H7 (cell line): ENCODE results near the gene RPTOR. TPM values are rescaled to one million over a fixed set of nuclear protein-coding genes. Genes with fewer than 3 reads are reported as not detected.
"Not testable (repeated sequence)": the region's sequence is repeated elsewhere in the genome, so short reads cannot be mapped to it uniquely, and the experiment has no call there.

Experiments
- DNase-seq: peaks from one replicate; pipeline ENCODE4 v3.0.0; 2012
- H3K27me3 ChIP-seq: 2 replicates; pipeline ENCODE4 v1.6.0; 2011; ENCODE audit warnings: mild to moderate bottlenecking, low read length; ENCODE audit not compliant: control insufficient read depth, insufficient read depth
- H3K36me3 ChIP-seq: replicated peaks from 2 replicates; pipeline ENCODE4 v1.5.1; 2011; ENCODE audit warnings: low read length; ENCODE audit not compliant: control insufficient read depth, insufficient read depth
- H3K4me3 ChIP-seq: 2 replicates; pipeline ENCODE4 v1.5.1; 2011; ENCODE audit warnings: low read depth, mild to moderate bottlenecking, control low read depth, low read length, moderate library complexity; ENCODE audit not compliant: insufficient read depth
- total RNA-seq: library from RNA; depleted of rRNA; stranded (reverse); fragments of >200 nt; shearing (Covaris generic); gene quantifications from 2 replicates; pipeline ENCODE4 v1.2.3, GENCODE V29; 2014

RPTOR gene
- total RNA-seq, 1 experiment from 2014 or later = 20.9 TPM

DNA sequence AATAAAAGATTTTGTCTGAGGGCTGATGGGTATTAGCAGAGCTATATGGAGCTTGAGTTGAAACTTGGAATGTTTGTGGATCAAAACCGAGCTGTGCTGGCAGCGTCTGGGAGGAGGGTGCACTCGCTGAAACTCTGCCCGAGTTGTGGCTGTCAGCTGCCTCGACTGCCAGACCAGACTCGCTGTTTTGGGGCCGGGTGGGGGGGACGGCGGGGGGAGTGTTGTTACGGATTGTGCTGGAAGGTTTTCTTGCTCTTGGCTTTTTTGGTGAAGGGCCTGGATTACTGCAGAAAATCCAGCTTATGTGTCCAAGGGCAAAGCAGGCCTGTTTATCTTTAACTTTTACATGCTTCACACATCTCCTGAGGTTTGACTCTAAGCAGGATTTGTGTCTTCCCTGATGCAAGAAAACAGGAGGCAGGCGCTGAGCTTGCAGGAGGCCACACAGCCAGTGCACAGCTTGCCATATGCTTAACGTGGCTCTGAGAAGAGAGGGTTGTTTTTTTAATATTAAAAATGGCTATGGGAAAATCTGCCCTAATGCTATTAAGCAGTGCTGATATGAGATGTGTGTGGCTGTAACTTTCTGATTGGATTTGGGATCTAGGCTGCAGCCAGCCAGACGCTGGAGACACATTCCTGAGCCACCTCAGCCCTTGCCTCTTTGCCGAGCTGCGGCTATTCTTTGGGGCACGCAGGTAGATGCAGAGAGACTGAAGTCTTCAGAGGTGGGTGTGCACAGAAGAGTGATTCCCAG is 20.5 kb upstream of the RPTOR start:
- H3K27me3 ChIP-seq = no peaks in the 10 kb centered on the region; the same call in 1 of the 2 replicates
- no peaks in the 10 kb centered on the region for H3K36me3 ChIP-seq
- H3K4me3 ChIP-seq = no peak overlapping the region
- DNase-seq = no peak

DNA sequence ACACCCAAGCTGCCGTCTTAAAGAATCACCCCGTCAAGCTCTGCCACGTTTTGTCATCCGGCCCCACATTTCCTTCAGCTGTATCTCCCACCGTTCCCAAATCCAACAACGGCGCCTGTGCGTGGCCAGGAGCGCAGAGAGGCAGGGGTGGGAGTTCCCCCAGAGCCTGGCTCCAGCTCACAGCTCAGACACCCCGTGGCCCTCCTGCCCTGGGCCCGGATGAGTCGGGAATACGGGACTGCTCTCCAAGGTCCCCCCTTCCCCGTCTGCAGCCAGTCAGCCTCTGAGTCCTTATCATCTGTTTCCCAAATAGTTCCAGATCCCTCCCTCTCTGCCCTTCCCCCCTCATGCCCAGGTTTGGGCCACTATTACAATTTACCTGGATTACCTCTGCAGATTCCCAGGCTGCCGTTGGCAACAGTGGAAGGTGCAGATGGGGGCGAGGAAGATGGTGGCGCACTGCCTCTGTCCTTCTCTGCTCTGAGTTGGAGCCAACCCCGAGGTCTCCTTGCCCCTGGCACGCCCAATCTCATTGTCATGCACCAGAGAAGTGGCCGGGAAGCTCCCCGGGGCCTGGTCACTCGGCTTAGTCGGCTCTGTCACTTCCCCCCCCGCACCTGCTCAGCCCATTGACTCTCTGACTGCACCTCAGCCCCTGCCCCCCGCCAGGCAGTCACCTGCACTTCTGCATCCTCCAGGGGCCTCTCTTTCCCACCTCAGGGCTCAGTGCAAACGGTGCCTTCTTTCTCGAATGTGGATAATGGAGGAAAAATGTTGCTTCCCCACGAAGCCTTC is 18.3 kb upstream of the RPTOR start:
- Histone ChIP-seq H3K27me3 (no peaks in the 10 kb centered on the region; the same call in 1 of the 2 replicates), H3K36me3 (no peaks in the 10 kb centered on the region), H3K4me3 (no peak overlapping the region)
- DNase-seq = peak; percentile 86

DNA sequence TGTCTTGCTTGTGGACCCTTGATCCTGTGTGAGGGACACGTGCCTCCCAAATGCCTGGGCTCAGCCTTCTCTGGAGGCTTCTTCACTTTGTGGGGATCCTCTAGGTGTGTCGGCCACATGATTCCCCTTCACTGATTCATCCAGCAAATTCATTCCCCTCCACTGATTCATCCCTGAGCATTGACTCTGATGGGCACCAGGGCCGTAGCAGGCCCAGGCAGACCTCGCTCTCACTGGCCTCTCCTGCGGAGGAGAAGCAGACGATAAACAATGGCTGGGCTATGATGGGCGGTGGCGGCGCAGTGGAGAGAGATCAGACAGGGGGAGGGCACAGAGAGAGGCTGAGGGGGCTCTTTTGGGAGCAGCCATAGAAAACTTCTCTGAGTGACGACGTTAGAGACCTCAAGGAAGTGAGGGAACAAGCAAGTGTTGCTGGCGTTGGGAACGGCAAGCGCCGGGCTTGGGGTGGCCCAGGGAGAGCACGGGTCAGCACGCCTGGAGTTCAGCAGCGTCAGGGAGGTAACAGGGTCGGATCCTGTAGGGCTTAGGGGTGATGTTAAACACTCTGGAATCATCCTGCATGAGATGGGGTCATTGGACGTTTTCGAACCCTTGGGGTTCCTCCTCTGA is 17.5 kb upstream of the RPTOR start:
- no peaks in the 10 kb centered on the region; the same call in 1 of the 2 replicates for H3K27me3 ChIP-seq
- DNase-seq = peak; percentile 53
- H3K36me3 ChIP-seq = no peaks in the 10 kb centered on the region
- H3K4me3 ChIP-seq = no peak overlapping the region

DNA sequence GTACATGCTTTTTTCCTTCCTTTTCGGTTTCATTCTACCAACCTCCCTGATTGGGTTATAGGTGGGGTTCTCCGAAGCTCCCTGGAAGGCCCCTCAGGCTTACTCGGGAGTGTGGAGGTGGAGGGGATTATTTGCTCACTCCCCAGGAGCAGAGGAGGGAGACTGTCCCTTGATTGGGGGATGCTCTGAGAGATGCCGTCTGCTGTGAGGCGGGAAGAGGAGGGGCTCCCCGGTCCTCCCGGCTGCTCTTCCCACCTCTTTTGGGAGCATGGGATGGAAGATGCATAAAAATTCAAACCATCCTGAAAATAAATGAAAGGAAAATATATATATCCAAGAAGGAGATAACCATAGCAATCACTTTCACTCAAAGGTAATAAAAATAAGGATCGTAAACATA is 16.1 kb upstream of the RPTOR start:
- DNase-seq = peak; percentile 65
- Histone ChIP-seq H3K27me3 (no peaks in the 10 kb centered on the region), H3K36me3 (no peaks in the 10 kb centered on the region), H3K4me3 (no peak overlapping the region)

DNA sequence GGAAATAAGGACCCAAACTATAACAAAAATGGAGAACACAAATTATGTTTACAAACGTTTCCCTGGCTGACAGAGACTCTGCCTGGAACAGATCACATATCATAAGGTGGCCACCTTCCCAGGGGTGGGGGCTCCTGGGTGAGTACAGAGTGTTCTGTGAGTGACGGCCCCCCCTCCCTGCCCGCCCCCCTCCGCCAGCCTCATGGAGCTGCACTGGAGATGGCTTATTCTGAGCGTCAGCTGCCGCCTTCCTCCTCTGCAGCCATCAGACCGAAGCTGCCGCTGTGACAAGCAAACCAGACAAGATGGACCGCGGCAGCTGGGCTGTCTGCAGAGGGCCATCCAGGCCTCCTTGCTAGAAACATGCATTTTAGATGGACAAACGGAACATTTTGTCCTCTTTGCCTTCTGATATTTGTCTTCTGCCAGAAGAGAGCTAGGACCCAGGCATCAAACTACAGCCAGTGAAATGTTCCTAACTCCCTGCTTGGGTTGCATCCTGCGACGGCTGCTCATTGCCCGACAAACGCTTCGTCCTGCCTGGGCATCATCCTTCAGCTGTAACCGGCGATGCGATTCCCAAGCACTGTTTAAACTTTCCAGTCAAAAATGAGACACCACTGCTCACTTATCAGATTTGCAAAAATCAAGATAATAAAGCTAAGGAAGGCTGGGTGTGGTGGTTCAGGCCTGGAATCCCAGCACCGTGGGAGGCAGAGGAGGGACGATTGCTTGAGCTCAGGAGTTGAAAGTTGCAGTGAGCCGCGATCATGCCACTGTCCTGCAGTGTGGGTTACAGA is 15.3 kb upstream of the RPTOR start:
- Histone ChIP-seq H3K27me3 (no peaks in the 10 kb centered on the region), H3K36me3 (no peaks in the 10 kb centered on the region), H3K4me3 (no peak overlapping the region)
- DNase-seq = peak; percentile 42

DNA sequence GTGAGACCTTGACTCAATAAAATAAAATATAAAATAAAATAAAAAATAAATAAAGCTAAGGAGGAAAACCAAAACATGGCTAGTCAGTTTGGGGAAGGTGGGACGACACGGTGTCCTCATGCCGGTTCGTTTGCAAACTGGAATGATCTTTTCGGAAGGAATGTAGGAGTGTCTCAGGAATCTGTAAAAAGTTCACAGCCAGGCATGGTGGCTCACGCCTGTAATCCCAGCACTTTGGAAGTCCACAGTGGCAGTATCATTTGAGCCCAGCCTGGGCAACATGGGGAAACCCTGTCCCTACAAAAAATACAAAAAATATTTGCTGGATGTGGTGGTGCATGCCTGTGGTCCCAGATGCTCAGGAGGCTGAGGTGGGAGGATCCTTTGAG is 14.7 kb upstream of the RPTOR start:
- no peaks in the 10 kb centered on the region for H3K36me3 ChIP-seq
- no peaks in the 10 kb centered on the region for H3K27me3 ChIP-seq
- no peak overlapping the region for H3K4me3 ChIP-seq
- DNase-seq = peak; percentile 17

DNA sequence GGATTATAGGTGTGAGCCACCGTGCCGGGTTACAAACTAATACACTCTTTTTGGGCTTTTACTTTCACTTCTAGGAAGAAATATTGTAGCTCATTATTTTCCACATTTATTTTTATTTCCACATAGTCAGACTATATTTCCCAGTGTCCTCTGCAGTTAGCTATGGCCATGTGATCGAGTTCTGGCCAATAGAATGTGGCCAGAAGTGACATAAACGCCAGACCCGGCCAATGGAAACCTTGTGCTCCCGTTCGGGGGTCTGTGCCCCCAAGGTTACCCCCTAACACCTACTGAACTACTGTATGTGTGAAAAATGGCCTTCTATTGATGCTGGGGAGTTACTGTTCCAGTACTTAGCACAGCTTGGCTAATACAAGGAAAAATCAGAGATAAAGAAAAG is 13.2 kb upstream of the RPTOR start:
- no peak for DNase-seq
- no peaks in the 10 kb centered on the region for H3K36me3 ChIP-seq
- H3K27me3 ChIP-seq = no peaks in the 10 kb centered on the region
- H3K4me3 ChIP-seq = no peak overlapping the region

DNA sequence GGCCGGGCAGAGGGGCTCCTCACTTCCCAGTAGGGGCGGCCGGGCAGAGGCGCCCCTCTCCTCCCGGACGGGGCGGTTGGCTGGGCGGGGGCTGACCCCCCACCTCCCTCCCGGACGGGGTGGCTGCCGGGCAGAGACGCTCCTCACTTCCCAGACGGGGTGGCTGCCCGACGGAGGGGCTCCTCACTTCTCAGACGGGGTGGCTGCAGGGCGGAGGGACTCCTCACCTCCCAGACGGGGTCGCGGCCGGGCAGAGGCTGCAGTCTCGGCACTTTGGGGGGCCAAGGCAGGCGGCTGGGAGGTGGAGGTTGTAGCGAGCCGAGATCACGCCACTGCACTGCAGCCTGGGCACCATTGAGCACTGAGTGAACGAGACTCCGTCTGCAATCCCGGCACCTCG is 7.3 kb upstream of the RPTOR start:
- not testable (repeated sequence) for H3K27me3 ChIP-seq, H3K36me3 ChIP-seq, DNase-seq, H3K4me3 ChIP-seq

DNA sequence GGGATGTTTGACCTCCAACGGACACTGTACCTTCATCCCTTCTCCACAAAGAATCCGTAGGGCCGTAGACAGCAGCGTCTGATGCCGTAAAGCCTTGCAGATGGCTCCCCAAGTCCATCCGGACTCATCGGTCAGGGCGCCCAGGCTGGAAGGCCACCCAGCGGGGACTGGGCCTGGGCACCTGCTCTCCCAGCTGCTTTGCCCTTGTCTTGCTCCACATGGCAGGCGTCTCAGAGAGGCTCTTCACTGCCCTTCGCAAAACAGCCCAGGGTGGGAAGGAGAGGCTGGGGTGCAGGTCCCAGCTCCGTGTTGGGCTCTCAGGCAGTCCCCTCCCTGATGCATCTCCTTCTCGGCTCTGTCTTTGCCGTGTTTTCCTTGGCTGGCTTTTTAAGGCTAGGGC is 6.2 kb upstream of the RPTOR start:
- Histone ChIP-seq H3K27me3 (no peaks in the 10 kb centered on the region), H3K4me3 (no peak overlapping the region), H3K36me3 (no peaks in the 10 kb centered on the region)
- DNase-seq = no peak

DNA sequence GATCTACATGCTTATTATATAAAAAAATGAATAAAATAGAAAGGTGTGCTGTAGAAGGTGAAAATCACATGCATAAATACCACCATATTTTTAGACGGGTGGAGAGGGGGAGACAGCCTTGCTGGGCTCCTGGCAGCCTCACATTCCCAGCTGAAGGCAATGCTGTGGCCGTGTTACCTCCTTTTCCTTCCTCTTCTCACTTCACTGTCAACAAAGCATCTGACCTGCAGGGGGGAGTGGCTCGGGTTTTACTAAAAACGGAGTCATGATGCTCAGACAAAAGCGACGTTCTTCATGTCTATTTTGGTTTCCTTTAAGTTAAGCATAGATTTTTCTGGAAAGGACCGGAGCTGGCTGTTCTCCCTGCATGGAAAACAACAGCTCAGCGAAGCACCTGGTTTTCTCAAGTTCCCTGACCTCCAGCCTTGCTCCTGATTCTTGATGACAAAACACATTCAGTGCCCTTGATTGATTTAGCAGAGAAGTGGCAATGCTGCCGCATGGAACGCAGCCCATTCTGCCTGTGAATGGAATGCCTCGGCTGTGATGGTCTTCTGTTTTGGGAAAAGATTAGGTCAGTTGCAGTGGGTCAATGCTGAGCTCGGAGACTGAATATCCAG is 5.5 kb upstream of the RPTOR start:
- peak; percentile 72 for DNase-seq
- Histone ChIP-seq H3K36me3 (no peaks in the 10 kb centered on the region), H3K4me3 (no peak overlapping the region), H3K27me3 (no peaks in the 10 kb centered on the region)

DNA sequence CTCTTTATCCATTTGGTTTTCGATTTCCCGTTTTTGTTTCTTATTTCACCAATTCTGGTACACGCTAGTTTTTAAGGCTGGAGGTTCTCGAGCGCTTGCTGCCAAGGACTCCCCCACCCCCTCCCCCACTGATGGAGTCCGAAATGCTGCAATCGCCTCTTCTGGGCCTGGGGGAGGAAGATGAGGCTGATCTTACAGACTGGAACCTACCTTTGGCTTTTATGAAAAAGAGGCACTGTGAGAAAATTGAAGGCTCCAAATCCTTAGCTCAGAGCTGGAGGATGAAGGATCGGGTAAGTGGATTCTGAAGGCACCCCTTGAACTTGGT is 825 bp downstream of the RPTOR start:
- no peak for DNase-seq
- peak overlapping the region; percentile 96 for H3K4me3 ChIP-seq

DNA sequence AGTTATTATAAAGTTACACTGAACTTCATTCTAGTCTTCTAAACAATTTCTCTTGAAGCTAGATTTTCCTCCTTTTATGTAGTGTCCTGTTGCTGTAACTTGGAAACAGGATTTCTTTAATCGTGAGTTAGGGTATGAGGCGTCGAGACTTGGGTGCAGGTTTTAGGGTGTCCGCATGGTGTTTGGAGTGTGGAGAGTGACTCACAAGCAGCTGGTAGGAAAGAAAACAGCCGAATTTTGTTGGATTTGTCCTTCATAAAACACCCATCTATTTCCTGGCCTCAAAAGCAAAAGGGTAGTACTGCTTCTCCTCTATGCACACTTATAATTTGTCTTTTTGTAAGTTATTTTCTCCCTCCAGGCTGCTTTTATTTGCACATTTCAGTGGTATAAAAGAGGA is 1.6 kb downstream of the RPTOR start:
- Histone ChIP-seq H3K4me3 (no peak overlapping the region), H3K36me3 (no peaks in the 10 kb centered on the region), H3K27me3 (no peaks in the 10 kb centered on the region)
- no peak for DNase-seq

More for the DNA sequence above, 825 bp downstream of the RPTOR start:
- H3K36me3 ChIP-seq = no peaks in the 10 kb centered on the region
- H3K27me3 ChIP-seq = no peaks in the 10 kb centered on the region

DNA sequence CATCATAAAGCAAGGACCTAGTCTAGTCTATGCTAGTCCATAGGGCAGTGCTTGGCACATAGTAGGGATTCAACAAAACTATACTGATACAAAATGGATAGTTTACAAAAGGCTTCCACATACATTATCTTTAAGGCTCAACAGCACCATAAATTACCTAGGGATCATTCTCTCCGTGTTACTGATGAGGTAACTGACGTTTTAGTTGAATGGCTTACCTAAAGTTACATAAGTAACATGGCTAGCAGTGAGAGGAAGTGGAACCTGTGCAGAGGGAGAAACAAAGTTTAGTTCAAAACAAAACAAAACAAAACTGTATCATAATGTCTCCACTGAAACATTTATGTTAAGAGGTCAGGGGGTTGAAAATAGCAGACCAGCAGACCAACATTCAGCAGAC is 7.9 kb downstream of the RPTOR start:
- Histone ChIP-seq H3K27me3 (no peaks in the 10 kb centered on the region), H3K4me3 (no peak overlapping the region), H3K36me3 (no peaks in the 10 kb centered on the region)
- DNase-seq = no peak

DNA sequence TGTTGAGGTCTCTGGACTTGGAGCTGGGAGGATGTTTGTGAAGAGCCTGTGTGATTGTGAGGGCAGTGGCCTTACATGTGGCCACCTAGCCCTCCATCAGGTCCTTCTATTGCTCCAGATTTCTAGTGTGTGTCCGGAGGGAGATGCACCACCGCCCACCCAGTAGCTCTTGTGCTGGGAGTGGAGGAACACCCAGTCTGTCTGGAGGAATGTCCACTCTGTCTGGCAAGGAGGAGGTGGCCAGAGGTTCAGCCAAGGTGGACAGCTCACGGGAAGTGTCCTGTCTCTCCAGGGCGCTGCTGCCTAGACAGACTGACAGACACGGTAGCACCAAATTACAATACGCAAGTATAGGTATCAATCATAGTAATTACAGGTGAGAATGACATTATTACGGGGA is 10.6 kb downstream of the RPTOR start:
- H3K36me3 ChIP-seq = no peaks in the 10 kb centered on the region
- no peak overlapping the region for H3K4me3 ChIP-seq
- no peak for DNase-seq
- no peaks in the 10 kb centered on the region for H3K27me3 ChIP-seq
